GM12872 (cell line): Measurements from ENCODE around the gene UBTF.

Experiments
- TF ChIP-seq, protein P1 (sequence below): IDR thresholded peaks from 3 replicates; pipeline ENCODE4 v1.5.1; 2011; ENCODE audit warnings: low read depth, mild to moderate bottlenecking, low read length, moderate library complexity; ENCODE audit not compliant: insufficient read depth

Gene UBTF

DNA sequence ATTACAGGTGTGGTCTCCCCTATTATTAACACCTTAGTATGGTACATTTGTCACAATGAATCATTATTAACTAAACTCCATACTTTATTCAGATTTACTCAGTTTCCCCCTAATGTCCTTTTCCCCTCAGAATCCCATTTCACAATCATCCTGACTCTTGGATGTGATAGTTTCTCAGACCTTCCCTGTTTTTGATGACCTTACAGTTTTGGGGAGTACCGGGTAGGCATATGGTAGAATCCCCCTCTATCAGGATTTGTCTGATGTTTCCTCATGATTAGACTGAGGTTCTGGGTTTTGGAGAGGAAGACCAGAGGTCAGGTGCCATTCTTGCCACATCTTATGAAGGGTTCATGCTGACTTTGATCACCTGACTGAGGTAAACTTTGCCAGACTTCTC, 55.0 kb downstream of the UBTF start:
- TF ChIP-seq, protein P1, sequence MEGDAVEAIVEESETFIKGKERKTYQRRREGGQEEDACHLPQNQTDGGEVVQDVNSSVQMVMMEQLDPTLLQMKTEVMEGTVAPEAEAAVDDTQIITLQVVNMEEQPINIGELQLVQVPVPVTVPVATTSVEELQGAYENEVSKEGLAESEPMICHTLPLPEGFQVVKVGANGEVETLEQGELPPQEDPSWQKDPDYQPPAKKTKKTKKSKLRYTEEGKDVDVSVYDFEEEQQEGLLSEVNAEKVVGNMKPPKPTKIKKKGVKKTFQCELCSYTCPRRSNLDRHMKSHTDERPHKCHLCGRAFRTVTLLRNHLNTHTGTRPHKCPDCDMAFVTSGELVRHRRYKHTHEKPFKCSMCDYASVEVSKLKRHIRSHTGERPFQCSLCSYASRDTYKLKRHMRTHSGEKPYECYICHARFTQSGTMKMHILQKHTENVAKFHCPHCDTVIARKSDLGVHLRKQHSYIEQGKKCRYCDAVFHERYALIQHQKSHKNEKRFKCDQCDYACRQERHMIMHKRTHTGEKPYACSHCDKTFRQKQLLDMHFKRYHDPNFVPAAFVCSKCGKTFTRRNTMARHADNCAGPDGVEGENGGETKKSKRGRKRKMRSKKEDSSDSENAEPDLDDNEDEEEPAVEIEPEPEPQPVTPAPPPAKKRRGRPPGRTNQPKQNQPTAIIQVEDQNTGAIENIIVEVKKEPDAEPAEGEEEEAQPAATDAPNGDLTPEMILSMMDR = no peak

- TF ChIP-seq, protein P1 = no peak
Measured at GRCh38 chr17:44159519-44160210, 59.8 kb downstream of the UBTF start.

DNA sequence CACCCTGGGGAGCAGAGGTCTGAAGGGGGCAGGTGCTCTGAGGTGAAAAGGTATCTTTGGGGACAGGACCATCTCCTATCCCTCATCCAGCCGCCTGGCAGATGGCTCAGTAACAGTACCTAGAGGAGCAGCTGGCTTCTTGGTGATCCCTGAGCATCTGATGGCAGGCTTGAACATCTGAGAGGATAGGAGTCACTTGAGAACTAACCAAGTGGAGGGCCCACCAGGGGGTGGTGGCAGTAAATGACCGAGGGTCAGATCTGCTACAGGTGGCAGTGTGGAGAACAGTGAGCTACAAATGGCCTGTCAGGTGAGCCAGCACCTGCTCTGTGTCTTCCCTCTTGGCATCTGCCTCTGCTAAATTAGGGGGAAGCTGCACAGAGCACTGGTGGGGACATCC, 64.0 kb downstream of the UBTF start:
- TF ChIP-seq, protein P1 = no peak
